MCF 10A (cell line): ENCODE data around the gene LILRB5. TPM values are rescaled to one million over a fixed set of nuclear protein-coding genes. Genes with fewer than 3 reads are reported as not detected.
"Not testable (repeated sequence)": the region's sequence is repeated elsewhere in the genome, so short reads cannot be mapped to it uniquely, and the experiment has no call there.

Experiments used
- BruUV-seq: library from RNA; stranded (reverse); fragments of 400-500 nt; replicated peaks from 2 replicates; lab custom pipeline; 2021; lab: Mats Ljungman, UMichigan
- CTCF ChIA-PET: fragments of 300-600 bp; sonication (Branson Sonifier 250); formaldehyde crosslinking; extraction: SDS; loops from one replicate; lab custom pipeline; 2021; ENCODE audit warnings: antibody characterized with exemption, inconsistent platforms; lab: Yijun Ruan, JAX
- POLR2A ChIA-PET: fragments of 300-600, 350-650 bp; sonication (Branson Sonifier 250); formaldehyde crosslinking; extraction: SDS; loops from one replicate; lab custom pipeline; 2020; ENCODE audit warnings: antibody characterized with exemption, inconsistent platforms; lab: Yijun Ruan, JAX
- DNase-seq: peaks from one replicate; pipeline ENCODE4 v3.0.0-alpha.2; 2018; ENCODE audit not compliant: unreplicated experiment
- H3K27ac Mint-ChIP-seq: one replicate; pipeline ENCODE4 v1.8.0; 2022; ENCODE audit warnings: mild to moderate bottlenecking, low read depth, mixed read lengths; ENCODE audit not compliant: unreplicated experiment
- H3K27me3 Mint-ChIP-seq: one replicate; pipeline ENCODE4 v1.8.0; 2022; ENCODE audit warnings: mixed read lengths; ENCODE audit not compliant: insufficient read depth, unreplicated experiment
- H3K36me3 Mint-ChIP-seq: one replicate; pipeline ENCODE4 v1.8.0; 2022; ENCODE audit warnings: mild to moderate bottlenecking, moderate library complexity, mixed read lengths; ENCODE audit not compliant: insufficient read depth, unreplicated experiment
- H3K4me1 Mint-ChIP-seq: one replicate; pipeline ENCODE4 v1.8.0; 2022; ENCODE audit warnings: mixed read lengths; ENCODE audit not compliant: insufficient read depth, unreplicated experiment
- H3K4me3 Mint-ChIP-seq: one replicate; pipeline ENCODE4 v1.8.0; 2022; ENCODE audit warnings: mild to moderate bottlenecking, moderate library complexity, mixed read lengths; ENCODE audit not compliant: unreplicated experiment
- H3K9me3 Mint-ChIP-seq: one replicate; pipeline ENCODE4 v1.8.0; 2022; ENCODE audit warnings: mixed read lengths; ENCODE audit not compliant: unreplicated experiment
- CTCF ChIP-seq: fragments of 200-600 bp; IDR thresholded peaks from one replicate; pipeline ENCODE4 v1.8.0; 2022; ENCODE audit warnings: antibody characterized with exemption, mild to moderate bottlenecking; ENCODE audit not compliant: unreplicated experiment
- intact Hi-C: fragments of 100-400 bp; cut with micrococcal nuclease; formaldehyde crosslinking; loops from 2 replicates; pipeline ENCODE4 v1.14.1; 2022
- total RNA-seq: library from RNA; stranded (reverse); gene quantifications from 2 replicates; pipeline ENCODE4 v1.2.3, GENCODE V29; 2022

LILRB5 gene
- total RNA-seq, 1 experiment from 2014 or later, result not detected

- no TSS peak for BruUV-seq
- CTCF ChIA-PET, result interaction anchor here (1.4 kb wide), 1 partner anchor 18 kb away, joined by 7 read pairs; no protein-coding TSS in a partner anchor
- Mint-ChIP-seq H3K27me3 (peaks cover 71% of the 10 kb centered on the region), H3K36me3 (no peaks in the 10 kb centered on the region), H3K9me3 (no peaks in the 10 kb centered on the region), H3K27ac (no peak overlapping the region), H3K4me3 (no peak overlapping the region), H3K4me1 (no peaks in the 10 kb centered on the region)
- TF ChIP-seq CTCF, result no peak
- DNase-seq, result no peak
- POLR2A ChIA-PET, result no interaction called here
- intact Hi-C loops, result no loop called here
Observed at GRCh38 chr19:54248016-54248601, 9.0 kb downstream of the LILRB5 start.

DNA sequence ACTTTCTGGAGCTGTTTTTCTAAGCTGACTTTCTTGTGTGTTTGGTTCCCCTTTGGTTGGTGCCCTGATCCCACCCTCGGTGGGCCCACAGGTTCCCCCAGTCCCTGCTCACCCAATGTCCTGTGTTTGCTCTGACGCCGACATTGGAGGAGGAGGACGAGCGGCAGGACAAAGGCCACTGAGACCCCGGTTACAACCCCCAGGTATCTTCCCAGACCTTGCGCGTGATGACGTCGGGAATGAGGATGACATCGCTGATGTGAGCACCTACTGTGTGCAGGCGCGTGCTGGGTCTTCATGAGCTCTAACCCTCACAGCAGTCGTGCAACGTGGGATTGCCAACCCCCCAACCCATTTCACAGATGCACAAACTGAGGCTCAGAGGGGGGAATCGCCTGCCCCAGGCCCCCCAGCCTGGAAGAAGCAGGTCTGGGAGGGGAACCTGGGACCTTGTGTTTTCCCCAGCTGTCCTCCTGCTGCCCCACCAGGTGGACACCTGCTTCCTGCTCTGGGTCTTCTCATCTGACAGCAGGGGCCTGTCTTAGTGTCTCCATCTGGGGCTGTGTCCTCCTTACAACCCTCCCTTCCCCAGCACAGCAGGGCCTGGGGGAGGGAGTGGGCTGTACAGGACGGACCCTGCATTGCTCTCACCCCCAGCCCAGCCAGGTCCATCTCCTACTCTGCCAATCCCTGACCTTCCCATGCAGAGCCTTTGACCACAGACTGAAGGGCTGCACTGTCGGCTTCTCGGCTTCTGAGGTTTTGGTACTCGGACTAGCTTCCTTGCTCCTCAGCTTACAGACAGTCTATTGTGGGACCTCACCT lies 9.8 kb downstream of the LILRB5 start:
- H3K4me3 Mint-ChIP-seq, result no peak overlapping the region
- no peak for TF ChIP-seq CTCF
- no peaks in the 10 kb centered on the region for H3K36me3 Mint-ChIP-seq
- ChIA-PET POLR2A (interaction anchor here (1.1 kb wide), 1 partner anchor 10 kb away, joined by 3 read pairs; no protein-coding TSS in a partner anchor), CTCF (interaction anchor here (1.4 kb wide), 1 partner anchor 18 kb away, joined by 7 read pairs; no protein-coding TSS in a partner anchor)
- H3K27ac Mint-ChIP-seq, result no peak overlapping the region
- H3K9me3 Mint-ChIP-seq, result no peaks in the 10 kb centered on the region
- peaks cover 70% of the 10 kb centered on the region for H3K27me3 Mint-ChIP-seq
- H3K4me1 Mint-ChIP-seq, result no peaks in the 10 kb centered on the region
- intact Hi-C loops, result no loop called here
- no TSS peak for BruUV-seq
- no peak for DNase-seq

GRCh38 chr19:54245936-54246335 lies 11.1 kb downstream of the LILRB5 start:
- Mint-ChIP-seq H3K4me1 (no peaks in the 10 kb centered on the region), H3K27me3 (peaks cover 56% of the 10 kb centered on the region), H3K9me3 (no peaks in the 10 kb centered on the region), H3K36me3 (no peaks in the 10 kb centered on the region), H3K27ac (no peak overlapping the region), H3K4me3 (no peak overlapping the region)
- no TSS peak for BruUV-seq
- ChIA-PET CTCF (no interaction called here), POLR2A (interaction anchor here (1.1 kb wide), 1 partner anchor 9 kb away, joined by 3 read pairs; no protein-coding TSS in a partner anchor)
- no peak for TF ChIP-seq CTCF
- DNase-seq, result no peak
- intact Hi-C loops, result no loop called here

- H3K27ac Mint-ChIP-seq, BruUV-seq, H3K36me3 Mint-ChIP-seq, CTCF ChIA-PET, H3K4me1 Mint-ChIP-seq, POLR2A ChIA-PET, H3K9me3 Mint-ChIP-seq, intact Hi-C loops, H3K4me3 Mint-ChIP-seq, DNase-seq: not testable (repeated sequence)
- peaks cover 47% of the 10 kb centered on the region for H3K27me3 Mint-ChIP-seq
Observed at GRCh38 chr19:54243809-54244208, 13.3 kb downstream of the LILRB5 start.

GRCh38 chr19:54242646-54243045 lies 14.4 kb downstream of the LILRB5 start, which contains the start of gene LILRA6:
LILRA6 (minus strand) TSS chr19:54242790.
- BruUV-seq, CTCF ChIA-PET, intact Hi-C loops, H3K27ac Mint-ChIP-seq, POLR2A ChIA-PET, H3K4me1 Mint-ChIP-seq, H3K4me3 Mint-ChIP-seq, H3K9me3 Mint-ChIP-seq, DNase-seq, H3K36me3 Mint-ChIP-seq: not testable (repeated sequence)
- H3K27me3 Mint-ChIP-seq, result peaks cover 45% of the 10 kb centered on the region

DNA sequence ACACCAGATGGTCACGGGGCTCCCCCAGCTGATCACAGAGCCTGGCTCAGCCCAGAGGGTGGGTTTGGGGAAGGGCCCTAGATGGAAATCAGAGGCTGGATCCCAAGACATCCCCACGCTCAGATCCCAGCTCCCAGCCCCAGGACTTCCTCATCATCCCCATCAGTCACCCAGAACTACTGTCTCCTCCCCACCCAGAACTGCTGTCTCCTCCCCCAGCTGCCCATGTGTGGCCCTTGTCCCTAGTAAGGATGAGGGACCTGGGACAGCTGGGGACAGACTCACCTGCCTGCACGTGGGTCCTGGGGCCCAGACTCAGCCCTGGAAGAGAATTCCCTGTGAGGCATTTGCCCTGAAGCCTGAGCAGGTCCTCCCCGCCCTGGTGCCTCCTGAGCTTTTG lies 14.8 kb downstream of the LILRB5 start:
- intact Hi-C loops, H3K36me3 Mint-ChIP-seq, H3K9me3 Mint-ChIP-seq, H3K4me1 Mint-ChIP-seq, CTCF ChIA-PET, POLR2A ChIA-PET, H3K27ac Mint-ChIP-seq, H3K4me3 Mint-ChIP-seq, BruUV-seq, DNase-seq: not testable (repeated sequence)
- H3K27me3 Mint-ChIP-seq, result peaks cover 41% of the 10 kb centered on the region
